Loucy (cell line): ENCODE data around the gene RPL3.

ENCODE experiments used
- CTCF ChIP-seq: fragments of 200-600 bp; sonication (generic); conservative IDR thresholded peaks from 2 replicates; pipeline ENCODE4 v1.5.1; 2014; ENCODE audit warnings: mild to moderate bottlenecking, antibody characterized with exemption, low read length
- EZH2phosphoT487 ChIP-seq: fragments of 200-600 bp; IDR thresholded peaks from 2 replicates; pipeline ENCODE4 v1.6.1; 2018; ENCODE audit warnings: antibody characterized with exemption, mild to moderate bottlenecking, moderate library complexity, borderline replicate concordance

- TF ChIP-seq CTCF (no peak), EZH2phosphoT487 (no peak)
These were observed 22.4 kb downstream of the RPL3 start for GRCh38 chr22:39296981-39297489.
